NCI-H146 treated with DMSO at 0.1 percent for 48 hours (cell line): ENCODE measurements around the gene SF3B4.
"Not testable (repeated sequence)": the region's sequence is repeated elsewhere in the genome, so short reads cannot be mapped to it uniquely, and the experiment has no call there.

ENCODE experiments used
- DNase-seq: peaks from one replicate; lab custom pipeline; 2025; ENCODE audit not compliant: unreplicated experiment; lab: John Stamatoyannopoulos, UW

Gene SF3B4

DNA sequence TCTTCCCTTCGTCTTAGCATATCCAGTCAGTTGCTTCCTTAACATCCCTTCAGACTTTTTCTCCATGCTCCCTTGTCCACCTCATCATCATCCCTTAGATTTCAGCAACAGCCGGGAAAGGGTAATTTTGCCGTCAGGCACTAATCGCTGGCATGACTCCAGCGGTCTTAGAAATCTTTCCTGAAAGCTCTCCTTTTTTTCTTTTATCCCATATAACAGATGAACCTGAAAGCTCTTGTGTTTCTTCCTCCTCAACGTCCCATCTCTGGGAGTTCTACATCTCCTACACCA, 38.7 kb downstream of the SF3B4 start:
- DNase-seq, result peak; percentile 53

DNA sequence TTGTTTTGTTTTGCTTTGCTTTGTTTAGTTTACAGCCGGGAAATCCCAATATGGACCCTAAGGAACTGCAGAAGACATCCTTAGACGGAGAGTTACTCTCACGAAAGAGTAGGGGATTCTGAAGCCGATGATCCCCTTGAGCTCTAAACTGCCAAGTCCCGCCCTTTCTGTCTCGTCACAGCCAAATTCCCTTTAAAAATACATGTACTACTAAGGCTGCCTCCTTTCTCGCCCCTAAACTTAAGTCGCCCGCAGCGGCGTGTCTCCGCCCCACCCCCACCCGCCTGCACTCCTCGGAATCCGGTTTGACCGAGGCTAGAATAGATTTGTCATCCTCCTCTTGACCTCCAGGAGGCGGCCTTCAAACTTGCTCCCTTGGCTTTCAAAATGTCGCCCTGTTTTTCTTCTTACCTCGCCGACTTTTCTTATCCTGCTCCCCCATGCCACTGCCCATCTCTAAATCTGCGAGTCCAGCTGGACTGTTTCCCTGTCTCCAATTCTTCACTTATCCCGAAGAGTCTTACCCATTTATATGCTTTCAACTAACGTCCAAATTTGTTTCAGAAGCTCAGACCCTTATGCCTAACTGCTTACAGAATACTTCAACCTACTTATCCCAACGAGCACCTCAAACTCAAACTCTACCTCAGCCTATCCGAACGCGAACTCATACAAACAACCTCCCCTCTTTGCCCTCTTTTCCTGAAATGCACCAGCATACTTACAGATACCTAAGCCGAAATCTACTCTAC, 39.2 kb downstream of the SF3B4 start:
- peak; percentile 88 for DNase-seq

DNA sequence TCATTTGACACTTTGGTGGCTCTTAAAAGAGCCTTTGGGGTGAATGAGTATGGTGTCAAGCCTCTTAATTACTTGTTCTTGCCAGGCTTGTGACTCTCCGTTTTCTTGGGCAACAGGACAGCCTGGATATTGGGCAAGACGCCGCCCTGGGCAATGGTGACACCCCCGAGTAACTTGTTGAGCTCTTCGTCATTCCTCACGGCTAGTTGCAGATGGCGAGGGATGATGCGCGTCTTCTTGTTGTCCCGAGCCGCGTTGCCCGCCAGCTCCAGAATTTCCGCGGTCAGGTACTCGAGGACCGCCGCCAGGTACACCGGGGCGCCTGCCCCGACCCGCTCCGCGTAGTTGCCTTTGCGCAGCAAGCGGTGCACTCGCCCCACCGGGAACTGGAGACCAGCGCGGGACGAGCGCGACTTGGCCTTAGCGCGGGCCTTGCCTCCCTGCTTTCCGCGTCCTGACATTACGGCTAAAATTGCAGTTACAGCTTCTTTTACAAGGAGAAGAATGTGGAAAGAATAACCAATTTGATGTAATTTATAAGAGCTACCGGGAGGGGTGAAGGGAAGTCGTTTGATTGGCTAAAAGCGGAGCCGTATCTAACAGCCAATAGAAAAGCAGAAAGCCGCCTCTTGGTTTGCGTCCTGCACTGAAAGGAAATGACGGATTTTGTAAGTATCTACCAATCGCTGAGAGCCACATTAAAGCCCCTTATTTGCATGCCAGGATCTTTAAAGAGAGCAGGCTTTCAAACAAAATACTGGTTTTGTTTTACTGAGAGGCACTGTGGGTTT, 40.0 kb downstream of the SF3B4 start:
- DNase-seq, result peak; percentile 97

DNA sequence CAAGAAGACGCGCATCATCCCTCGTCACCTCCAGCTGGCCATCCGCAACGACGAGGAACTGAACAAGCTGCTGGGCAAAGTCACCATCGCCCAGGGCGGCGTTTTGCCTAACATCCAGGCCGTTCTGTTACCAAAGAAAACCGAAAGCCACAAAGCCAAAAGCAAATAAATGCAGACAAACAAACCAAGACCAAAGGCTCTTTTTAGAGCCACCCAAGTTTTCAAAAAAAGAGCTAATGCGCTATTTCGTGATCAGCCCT, 40.5 kb downstream of the SF3B4 start:
- not testable (repeated sequence) for DNase-seq

DNA sequence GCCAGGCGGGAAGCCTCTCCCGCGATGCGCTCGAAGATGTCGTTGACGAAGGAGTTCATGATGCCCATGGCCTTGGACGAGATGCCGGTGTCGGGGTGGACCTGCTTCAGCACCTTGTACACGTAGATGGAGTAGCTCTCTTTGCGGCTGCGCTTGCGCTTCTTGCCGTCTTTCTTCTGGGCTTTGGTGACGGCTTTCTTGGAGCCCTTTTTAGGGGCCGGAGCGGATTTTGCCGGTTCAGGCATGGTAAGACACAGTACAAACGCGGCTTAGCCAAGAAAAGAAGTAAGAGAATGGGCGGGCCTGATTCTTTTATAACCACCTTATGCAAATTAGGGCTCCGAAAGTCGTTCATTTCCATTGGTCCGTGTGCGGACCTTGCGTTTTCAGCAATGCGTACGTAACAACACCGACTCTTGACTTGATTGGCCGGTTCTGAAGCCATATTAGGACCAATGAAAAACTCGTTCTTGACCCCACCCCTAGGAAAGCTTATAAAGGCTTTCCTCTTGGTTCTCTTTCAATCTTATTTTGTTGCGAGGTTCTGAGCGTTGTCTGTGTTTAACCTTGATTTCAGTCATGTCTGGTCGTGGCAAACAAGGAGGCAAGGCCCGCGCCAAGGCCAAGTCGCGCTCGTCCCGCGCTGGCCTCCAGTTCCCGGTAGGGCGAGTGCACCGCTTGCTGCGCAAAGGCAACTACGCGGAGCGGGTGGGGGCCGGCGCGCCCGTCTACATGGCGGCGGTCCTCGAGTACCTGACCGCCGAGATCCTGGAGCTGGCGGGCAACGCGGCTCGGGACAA, 41.0 kb downstream of the SF3B4 start:
- DNase-seq, result peak; percentile 98

DNA sequence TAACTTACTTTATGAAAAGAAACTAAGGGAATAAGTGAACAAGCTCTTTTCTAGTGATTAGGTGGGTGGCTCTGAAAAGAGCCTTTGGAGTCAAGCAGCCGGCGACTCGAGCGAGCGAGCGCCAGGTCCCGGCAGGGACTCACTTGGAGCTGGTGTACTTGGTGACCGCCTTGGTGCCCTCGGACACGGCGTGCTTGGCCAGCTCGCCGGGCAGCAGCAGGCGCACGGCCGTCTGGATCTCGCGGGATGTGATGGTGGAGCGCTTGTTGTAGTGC, 41.5 kb downstream of the SF3B4 start:
- not testable (repeated sequence) for DNase-seq

DNA sequence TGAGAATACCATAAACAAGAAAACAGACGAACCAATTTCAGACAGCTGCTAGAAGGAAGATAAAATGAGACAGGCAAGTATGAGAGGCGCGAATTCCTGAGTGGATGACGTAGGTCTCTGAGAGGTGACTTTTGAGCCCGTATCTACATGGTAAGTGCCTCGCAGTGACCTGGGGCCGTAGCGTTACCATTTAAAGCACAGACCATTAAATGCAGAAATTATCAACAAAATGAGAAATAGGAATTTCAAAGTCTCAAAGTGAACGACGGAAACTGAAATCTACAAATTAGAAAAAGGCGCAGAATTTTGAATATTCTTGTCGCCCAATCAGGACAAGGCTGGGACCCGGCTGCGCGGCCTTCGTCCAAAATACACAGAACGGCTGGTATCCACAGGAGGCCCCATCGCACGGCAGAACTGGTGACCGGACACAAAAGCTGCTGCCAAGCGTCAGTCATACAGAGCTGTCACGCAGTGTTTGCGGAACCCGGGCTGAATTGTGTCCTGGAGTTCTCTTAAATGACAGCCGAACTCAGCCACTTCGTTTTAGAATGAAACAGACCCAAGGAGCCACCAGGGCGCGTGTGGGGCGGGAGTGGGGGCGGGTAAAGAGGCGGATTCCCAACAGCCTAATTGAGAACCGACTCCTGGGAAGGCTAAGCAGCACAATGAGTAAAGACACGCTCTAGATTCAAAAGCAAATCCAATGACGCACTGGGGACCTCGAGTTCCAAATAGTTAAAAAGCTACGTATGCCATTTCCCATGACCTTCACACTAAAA, 42.1 kb downstream of the SF3B4 start:
- DNase-seq, result peak; percentile 77

DNA sequence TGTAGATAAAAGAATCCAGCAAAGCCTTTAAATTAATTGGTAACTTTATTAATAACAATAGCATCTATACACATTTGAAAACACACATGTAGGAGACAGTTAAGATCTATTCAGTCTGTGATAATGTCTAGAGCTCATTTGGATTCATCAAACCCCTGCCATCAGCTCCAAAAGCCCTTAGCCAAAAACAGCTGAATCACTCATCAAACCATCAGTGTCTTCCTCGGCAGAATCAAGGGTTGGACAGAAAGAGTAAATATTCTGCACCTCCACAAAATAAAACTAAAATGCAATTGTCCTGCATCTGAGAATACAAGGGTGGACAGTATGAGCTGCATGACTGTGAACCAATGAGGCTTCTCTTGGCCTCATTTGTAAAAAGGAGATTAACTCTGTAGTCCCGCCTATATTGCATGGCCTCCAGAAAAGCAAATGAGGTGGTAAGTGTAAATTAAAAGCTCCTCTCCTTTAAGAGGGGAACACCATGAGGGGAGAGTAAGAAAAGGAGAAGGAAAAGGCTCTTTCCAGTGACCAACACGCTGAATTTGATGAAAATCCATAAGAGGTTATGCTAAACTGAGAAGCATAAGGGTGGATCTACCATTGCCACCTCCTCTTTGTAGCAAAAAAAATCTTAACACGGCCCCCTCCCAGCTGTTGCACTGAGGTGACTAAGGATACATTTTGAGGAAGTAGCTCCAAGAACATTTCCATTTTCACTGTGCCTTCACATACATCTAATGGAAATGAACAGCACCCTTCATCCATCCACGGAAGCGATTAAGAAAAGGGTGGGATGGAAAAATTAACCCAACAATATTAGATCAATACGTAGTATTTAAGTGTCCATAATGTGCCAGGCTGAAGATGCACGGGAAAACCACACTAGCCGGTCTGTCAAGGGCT, 42.9 kb downstream of the SF3B4 start:
- peak; percentile 57 for DNase-seq

DNA sequence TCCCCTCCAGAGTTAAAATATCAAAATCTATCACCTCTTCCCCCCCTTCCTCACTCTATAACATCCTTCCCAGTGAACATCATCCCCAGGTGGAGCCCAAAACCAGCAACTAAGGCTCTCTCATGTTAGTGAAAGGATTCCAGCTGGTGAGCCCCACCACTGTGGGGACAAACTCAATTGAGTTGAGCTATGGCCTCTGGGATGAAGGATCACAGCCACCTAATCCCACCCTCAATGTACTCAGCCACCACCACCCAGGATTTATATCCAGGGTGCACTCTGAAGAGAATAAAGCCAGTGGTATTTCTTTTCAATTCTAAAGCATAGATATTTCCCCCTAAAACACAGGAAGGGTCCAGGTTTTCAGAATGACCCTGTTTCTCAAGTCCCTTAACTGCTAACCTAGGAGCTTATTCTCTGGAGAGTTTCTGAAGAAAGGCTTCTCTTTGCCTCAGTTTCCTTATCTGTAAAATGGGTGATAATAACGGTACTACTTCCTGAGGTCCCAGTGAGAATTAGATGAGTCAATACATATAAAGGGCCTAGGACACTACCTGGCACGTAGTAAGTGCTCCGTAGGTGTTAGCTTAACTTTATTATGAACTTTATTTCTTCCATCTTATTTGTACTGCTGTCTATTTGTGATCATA, 43.9 kb downstream of the SF3B4 start:
- no peak for DNase-seq

DNA sequence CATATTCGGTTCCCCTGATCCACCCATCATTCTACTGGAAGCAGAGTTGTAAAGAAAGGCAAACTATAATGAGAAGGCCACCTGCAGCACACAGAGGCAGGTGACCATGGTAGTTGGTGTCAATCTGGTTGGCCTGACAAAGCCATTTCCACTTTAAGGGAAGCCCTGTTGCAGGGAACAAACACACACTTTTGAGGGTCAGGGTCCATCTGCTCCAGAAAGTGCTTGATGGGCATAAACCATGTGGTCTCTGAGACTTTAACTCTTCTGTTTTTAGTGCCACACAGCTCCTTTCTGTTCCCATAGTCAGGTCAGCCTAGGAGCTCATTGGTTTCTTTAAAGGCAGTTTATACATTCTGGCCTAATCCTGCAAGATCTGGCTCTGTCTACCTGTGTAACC, 45.7 kb downstream of the SF3B4 start:
- no peak for DNase-seq

DNA sequence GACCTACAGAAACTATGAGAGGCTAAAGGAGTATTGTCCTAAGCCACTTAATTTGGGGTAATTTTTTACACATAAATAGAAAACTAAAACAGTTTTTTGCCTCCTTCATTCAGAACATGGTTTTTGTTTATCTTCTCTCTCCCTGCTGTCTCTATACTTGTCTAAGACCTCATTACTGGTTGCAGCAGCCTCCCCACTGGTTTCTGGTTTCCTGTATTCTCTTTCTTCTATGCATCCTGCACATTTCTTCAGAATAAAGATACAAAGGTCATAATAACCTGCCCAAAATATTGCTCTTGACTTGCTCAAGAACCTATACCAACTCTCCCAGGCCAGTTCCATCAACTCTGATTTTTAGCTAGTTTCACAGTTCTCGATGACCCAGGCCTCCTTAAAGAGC, 48.0 kb downstream of the SF3B4 start:
- no peak for DNase-seq

DNA sequence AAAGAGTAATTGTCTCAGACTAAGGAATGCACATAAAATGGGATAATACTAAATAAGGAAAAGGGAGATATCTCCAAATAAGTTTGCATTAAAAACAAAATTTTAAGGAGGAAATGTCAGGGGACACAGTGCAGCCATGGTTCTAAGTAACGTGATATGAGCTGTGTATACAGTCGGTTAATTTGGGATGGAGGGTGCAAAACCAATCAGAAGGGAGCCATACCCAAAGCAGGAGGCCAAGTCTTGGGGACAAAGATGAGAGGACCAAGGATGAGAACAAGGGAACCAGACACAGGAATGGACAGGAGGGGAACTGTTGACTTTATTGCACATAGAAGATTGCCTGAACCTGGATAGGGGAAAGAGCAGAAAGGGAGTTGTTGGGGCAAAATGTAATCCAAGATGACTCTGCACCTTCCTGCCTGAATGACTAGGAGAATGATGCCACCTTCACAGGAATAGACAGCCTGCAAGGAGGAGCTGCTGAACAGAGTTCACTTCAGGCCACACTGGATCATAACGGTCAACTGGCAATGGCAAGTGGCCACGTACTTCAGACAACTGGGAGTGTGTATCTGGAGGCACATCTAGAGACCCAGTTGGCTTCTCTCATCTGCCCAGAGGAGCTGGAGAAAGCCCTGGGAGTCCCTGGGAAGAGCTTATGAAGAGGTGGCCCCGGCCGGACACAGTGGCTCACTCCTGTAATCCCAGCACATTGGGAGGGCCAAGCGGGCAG, 50.2 kb downstream of the SF3B4 start:
- DNase-seq, result no peak
